Caco-2 (cell line): Measurements from ENCODE around the gene SCD5. TPM values are rescaled to one million over a fixed set of nuclear protein-coding genes. Genes with fewer than 3 reads are reported as not detected.

Experiments used
- BruUV-seq: library from RNA; stranded (reverse); fragments of 400-500 nt; replicated peaks from 2 replicates; lab custom pipeline; 2021; lab: Mats Ljungman, UMichigan
- CTCF ChIA-PET: fragments of 300-600 bp; sonication (Branson Sonifier 250); formaldehyde crosslinking; loops from one replicate; lab custom pipeline; 2022; ENCODE audit warnings: antibody characterized with exemption; lab: Charles Lee
- POLR2A ChIA-PET: fragments of 300-600 bp; sonication (Branson Sonifier 250); formaldehyde crosslinking; loops from one replicate; lab custom pipeline; 2022; ENCODE audit warnings: antibody characterized with exemption; lab: Charles Lee
- DNase-seq, 2 experiments: peaks; one replicate each; pipeline versions ENCODE4 v3.0.0 to v3.0.0-alpha.2; 2020 to 2022
- H3K27me3 ChIP-seq: replicated peaks from 2 replicates; pipeline ENCODE4 v1.6.0; 2011; ENCODE audit warnings: low read length; ENCODE audit not compliant: control insufficient read depth, insufficient read depth
- H3K36me3 ChIP-seq: 2 replicates; pipeline ENCODE4 v1.5.1; 2011; ENCODE audit warnings: low read length; ENCODE audit not compliant: control insufficient read depth, insufficient read depth
- H3K4me1 ChIP-seq: fragments of 250-450 bp; sonication (Bioruptor Pico); 2 replicates; pipeline ENCODE4 v1.5.1; 2020; ENCODE audit warnings: mild to moderate bottlenecking
- H3K4me3 ChIP-seq: 2 replicates; pipeline ENCODE4 v1.5.1; 2011; ENCODE audit warnings: low read depth, mild to moderate bottlenecking, control low read depth, low read length
- H3K9me3 ChIP-seq: fragments of 250-450 bp; sonication (Bioruptor Pico); 2 replicates; pipeline ENCODE4 v1.5.1; 2020; ENCODE audit warnings: mild to moderate bottlenecking, moderate library complexity
- H3K27ac Mint-ChIP-seq: one replicate; pipeline ENCODE4 v1.8.0; 2022; ENCODE audit warnings: mixed read lengths; ENCODE audit not compliant: unreplicated experiment
- H3K27me3 Mint-ChIP-seq: one replicate; pipeline ENCODE4 v1.8.0; 2022; ENCODE audit warnings: mixed read lengths; ENCODE audit not compliant: insufficient read depth, unreplicated experiment
- H3K36me3 Mint-ChIP-seq: one replicate; pipeline ENCODE4 v1.8.0; 2022; ENCODE audit warnings: mild to moderate bottlenecking, mixed read lengths; ENCODE audit not compliant: insufficient read depth, unreplicated experiment
- H3K4me1 Mint-ChIP-seq: one replicate; pipeline ENCODE4 v1.8.0; 2022; ENCODE audit warnings: low read depth, mixed read lengths; ENCODE audit not compliant: unreplicated experiment
- H3K4me3 Mint-ChIP-seq: one replicate; pipeline ENCODE4 v1.8.0; 2022; ENCODE audit warnings: mild to moderate bottlenecking, moderate library complexity, mixed read lengths; ENCODE audit not compliant: unreplicated experiment
- H3K9me3 Mint-ChIP-seq: one replicate; pipeline ENCODE4 v1.8.0; 2022; ENCODE audit warnings: mixed read lengths; ENCODE audit not compliant: unreplicated experiment
- intact Hi-C: fragments of 100-400 bp; cut with micrococcal nuclease; formaldehyde crosslinking; loops from one replicate; pipeline ENCODE4 v1.10.0; 2022; ENCODE audit not compliant: unreplicated experiment
- total RNA-seq: library from RNA; stranded (reverse); gene quantifications from 2 replicates; pipeline ENCODE4 v1.2.3, GENCODE V29; 2022
- TF ChIP-seq, protein P1 (sequence below), 2 experiments: fragments of 200-600 bp in 1 of 2; IDR thresholded peaks; 1 replicate in 1 of 2; 2 replicates in 1 of 2; pipeline versions ENCODE4 v1.5.1 to v1.8.0; 2011 to 2022; ENCODE audit warnings: antibody characterized with exemption in 1 of 2, control low read depth in 1 of 2, inconsistent platforms in 1 of 2, low read depth in 1 of 2, low read length in 1 of 2, mild to moderate bottlenecking in 1 of 2, moderate library complexity in 1 of 2; ENCODE audit not compliant: insufficient read depth in 1 of 2, severe bottlenecking in 1 of 2, unreplicated experiment in 1 of 2

SCD5 gene
- total RNA-seq, 1 experiment from 2014 or later, result 2.7 TPM

DNA sequence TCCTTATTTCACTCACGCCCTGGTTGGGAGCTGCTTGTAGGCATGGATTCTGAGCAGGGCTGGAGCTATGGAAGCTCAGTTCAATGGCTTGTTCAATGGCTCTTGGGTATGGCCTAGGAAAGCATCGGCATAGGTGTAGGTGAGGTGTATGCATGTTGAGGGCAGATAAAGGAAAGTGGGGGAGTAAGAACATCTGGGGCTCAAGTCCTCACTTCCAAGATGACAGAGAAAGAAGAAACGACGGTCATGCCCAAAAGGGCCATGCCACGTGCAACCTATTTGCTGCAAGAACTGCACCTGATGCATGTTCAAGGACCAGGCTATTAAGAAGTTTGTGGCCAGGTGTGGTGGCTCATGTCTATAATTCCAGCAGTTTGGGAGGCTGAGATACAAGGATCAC, 23.4 kb downstream of the SCD5 start:
- Mint-ChIP-seq H3K27me3 (no peaks in the 10 kb centered on the region), H3K4me3 (no peak overlapping the region), H3K4me1 (no peaks in the 10 kb centered on the region), H3K27ac (no peak overlapping the region), H3K9me3 (no peaks in the 10 kb centered on the region), H3K36me3 (no peaks in the 10 kb centered on the region)
- H3K4me1 ChIP-seq, result no peaks in the 10 kb centered on the region
- H3K4me3 ChIP-seq, result no peak overlapping the region
- no peaks in the 10 kb centered on the region for H3K27me3 ChIP-seq
- TF ChIP-seq, protein P1, sequence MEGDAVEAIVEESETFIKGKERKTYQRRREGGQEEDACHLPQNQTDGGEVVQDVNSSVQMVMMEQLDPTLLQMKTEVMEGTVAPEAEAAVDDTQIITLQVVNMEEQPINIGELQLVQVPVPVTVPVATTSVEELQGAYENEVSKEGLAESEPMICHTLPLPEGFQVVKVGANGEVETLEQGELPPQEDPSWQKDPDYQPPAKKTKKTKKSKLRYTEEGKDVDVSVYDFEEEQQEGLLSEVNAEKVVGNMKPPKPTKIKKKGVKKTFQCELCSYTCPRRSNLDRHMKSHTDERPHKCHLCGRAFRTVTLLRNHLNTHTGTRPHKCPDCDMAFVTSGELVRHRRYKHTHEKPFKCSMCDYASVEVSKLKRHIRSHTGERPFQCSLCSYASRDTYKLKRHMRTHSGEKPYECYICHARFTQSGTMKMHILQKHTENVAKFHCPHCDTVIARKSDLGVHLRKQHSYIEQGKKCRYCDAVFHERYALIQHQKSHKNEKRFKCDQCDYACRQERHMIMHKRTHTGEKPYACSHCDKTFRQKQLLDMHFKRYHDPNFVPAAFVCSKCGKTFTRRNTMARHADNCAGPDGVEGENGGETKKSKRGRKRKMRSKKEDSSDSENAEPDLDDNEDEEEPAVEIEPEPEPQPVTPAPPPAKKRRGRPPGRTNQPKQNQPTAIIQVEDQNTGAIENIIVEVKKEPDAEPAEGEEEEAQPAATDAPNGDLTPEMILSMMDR (IDR thresholded peaks at IDR 0.05; ENCODE audit: insufficient read depth in 1 of 2, low read depth in 1 of 2, low read length in 1 of 2, severe bottlenecking in 1 of 2, unreplicated experiment in 1 of 2), result no peak
- no peaks in the 10 kb centered on the region for H3K36me3 ChIP-seq
- intact Hi-C loops, result no loop called here
- DNase-seq, result no peak
- ChIA-PET POLR2A (no interaction called here), CTCF (no interaction called here)
- no peaks in the 10 kb centered on the region for H3K9me3 ChIP-seq
- BruUV-seq, result no TSS peak

DNA sequence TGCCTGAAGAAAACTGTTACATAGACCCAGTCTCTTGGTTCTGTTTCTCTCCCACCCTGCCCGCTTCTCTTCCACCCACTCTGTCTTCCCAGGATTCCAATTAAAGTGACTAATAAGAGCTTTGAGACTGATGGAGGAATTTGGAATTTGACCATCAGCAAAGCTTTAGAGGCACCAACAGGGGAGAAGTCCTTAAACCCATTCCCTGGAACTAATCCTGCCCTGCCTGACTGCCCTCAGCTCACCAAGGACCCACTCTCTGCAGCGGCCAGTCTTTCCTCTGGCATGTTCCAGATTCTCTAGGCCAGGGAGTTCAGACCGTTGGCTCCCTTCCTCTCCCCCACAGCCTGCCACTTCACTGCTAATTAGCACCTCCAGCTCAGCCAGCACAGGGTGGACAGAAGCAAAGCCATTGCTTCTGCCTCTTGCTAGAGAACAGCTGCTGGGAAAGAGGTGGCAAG, 23.9 kb downstream of the SCD5 start:
- Mint-ChIP-seq H3K4me1 (no peaks in the 10 kb centered on the region), H3K9me3 (no peaks in the 10 kb centered on the region), H3K27me3 (no peaks in the 10 kb centered on the region), H3K4me3 (no peak overlapping the region), H3K36me3 (no peaks in the 10 kb centered on the region), H3K27ac (no peak overlapping the region)
- no peak for DNase-seq
- no peaks in the 10 kb centered on the region for H3K9me3 ChIP-seq
- H3K4me3 ChIP-seq, result no peak overlapping the region
- TF ChIP-seq, protein P1 (IDR thresholded peaks at IDR 0.05; ENCODE audit: insufficient read depth in 1 of 2, low read depth in 1 of 2, low read length in 1 of 2, severe bottlenecking in 1 of 2, unreplicated experiment in 1 of 2), result no peak
- no peaks in the 10 kb centered on the region for H3K36me3 ChIP-seq
- CTCF ChIA-PET, result no interaction called here
- no peaks in the 10 kb centered on the region for H3K27me3 ChIP-seq
- intact Hi-C loops, result no loop called here
- POLR2A ChIA-PET, result no interaction called here
- no peaks in the 10 kb centered on the region for H3K4me1 ChIP-seq
- BruUV-seq, result no TSS peak

DNA sequence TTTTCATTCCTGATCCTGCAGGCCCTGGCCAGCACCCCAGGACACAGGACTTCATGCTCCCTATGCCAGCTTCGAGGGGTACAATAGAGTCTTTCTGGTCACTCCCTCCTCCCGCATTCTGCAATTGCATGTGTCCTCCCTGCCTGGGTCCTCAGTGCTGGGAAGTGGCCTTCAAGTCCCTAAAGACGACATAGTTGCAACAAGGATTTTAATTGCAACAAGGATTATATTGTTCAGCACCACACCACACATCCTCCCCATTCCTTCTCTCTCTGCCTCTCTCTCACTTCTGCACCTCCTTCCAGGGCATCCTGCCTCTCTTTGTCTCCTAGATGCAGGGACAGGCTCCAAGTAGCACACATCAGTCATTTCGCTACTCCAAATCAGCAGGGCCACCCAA, 25.5 kb downstream of the SCD5 start:
- no peaks in the 10 kb centered on the region for H3K27me3 ChIP-seq
- H3K4me3 Mint-ChIP-seq, result no peak overlapping the region
- no peaks in the 10 kb centered on the region for H3K9me3 ChIP-seq
- H3K27ac Mint-ChIP-seq, result no peak overlapping the region
- H3K36me3 ChIP-seq, result no peaks in the 10 kb centered on the region
- no peaks in the 10 kb centered on the region for H3K9me3 Mint-ChIP-seq
- intact Hi-C loops, result no loop called here
- ChIA-PET CTCF (no interaction called here), POLR2A (no interaction called here)
- BruUV-seq, result no TSS peak
- H3K4me3 ChIP-seq, result no peak overlapping the region
- DNase-seq, result no peak
- no peaks in the 10 kb centered on the region for H3K4me1 Mint-ChIP-seq
- TF ChIP-seq, protein P1 (IDR thresholded peaks at IDR 0.05; ENCODE audit: insufficient read depth in 1 of 2, low read depth in 1 of 2, low read length in 1 of 2, severe bottlenecking in 1 of 2, unreplicated experiment in 1 of 2), result no peak
- H3K27me3 Mint-ChIP-seq, result no peaks in the 10 kb centered on the region
- no peaks in the 10 kb centered on the region for H3K36me3 Mint-ChIP-seq
- no peaks in the 10 kb centered on the region for H3K4me1 ChIP-seq
